ENCODE data around the gene MROH2A.

DNA sequence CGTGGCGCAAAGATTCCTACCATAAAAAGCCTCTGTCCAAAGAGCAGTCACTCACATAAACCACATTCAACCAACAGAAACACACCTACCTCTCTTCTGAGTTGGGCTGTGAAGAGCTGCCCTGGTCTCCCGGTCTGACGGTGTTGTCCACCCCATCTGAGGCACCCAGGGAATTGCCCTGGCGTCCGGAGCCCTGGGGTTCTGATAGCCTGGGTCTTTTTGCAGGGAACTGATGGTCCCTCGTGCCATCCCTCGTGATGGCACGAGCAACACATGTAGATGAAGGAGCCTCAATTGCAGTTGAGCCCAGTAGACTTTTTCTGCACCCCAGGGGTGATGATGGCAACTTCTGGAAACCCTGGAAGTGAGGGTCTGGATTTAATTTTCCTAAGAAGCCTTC, 62.4 kb downstream of the MROH2A start:
- no peak for TF ChIP-seq EZH2phosphoT487 (IDR thresholded peaks at IDR 0.05; ENCODE audit: low read depth)
- TF ChIP-seq, protein P1, sequence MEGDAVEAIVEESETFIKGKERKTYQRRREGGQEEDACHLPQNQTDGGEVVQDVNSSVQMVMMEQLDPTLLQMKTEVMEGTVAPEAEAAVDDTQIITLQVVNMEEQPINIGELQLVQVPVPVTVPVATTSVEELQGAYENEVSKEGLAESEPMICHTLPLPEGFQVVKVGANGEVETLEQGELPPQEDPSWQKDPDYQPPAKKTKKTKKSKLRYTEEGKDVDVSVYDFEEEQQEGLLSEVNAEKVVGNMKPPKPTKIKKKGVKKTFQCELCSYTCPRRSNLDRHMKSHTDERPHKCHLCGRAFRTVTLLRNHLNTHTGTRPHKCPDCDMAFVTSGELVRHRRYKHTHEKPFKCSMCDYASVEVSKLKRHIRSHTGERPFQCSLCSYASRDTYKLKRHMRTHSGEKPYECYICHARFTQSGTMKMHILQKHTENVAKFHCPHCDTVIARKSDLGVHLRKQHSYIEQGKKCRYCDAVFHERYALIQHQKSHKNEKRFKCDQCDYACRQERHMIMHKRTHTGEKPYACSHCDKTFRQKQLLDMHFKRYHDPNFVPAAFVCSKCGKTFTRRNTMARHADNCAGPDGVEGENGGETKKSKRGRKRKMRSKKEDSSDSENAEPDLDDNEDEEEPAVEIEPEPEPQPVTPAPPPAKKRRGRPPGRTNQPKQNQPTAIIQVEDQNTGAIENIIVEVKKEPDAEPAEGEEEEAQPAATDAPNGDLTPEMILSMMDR (IDR thresholded peaks at IDR 0.05; ENCODE audit: low read depth, low read length), result no peak
